Measurements from ENCODE around the gene GAS7.
"Not testable (repeated sequence)": the region's sequence is repeated elsewhere in the genome, so short reads cannot be mapped to it uniquely, and the experiment has no call there.

GAS7 gene

GRCh38 chr17:9932491-9932890, 265.9 kb downstream of the GAS7 start:
- no peak for DNase-seq

- DNase-seq, result no peak
These were observed 267.2 kb downstream of the GAS7 start for GRCh38 chr17:9931144-9931741.

GRCh38 chr17:9929871-9930270, 268.5 kb downstream of the GAS7 start:
- no peak for DNase-seq

- no peak for DNase-seq
These were observed 269.6 kb downstream of the GAS7 start for GRCh38 chr17:9928601-9929333.

GRCh38 chr17:9926150-9926804, 272.1 kb downstream of the GAS7 start:
- no peak for DNase-seq

GRCh38 chr17:9925457-9925856, 272.9 kb downstream of the GAS7 start:
- no peak for DNase-seq

- DNase-seq, result no peak
These were observed 273.6 kb downstream of the GAS7 start for GRCh38 chr17:9924735-9925191.

GRCh38 chr17:9922012-9922848, 276.2 kb downstream of the GAS7 start:
- DNase-seq, result no peak

- not testable (repeated sequence) for DNase-seq
These were observed 277.2 kb downstream of the GAS7 start for GRCh38 chr17:9921216-9921615.

- no peak for DNase-seq
These were observed 279.5 kb downstream of the GAS7 start for GRCh38 chr17:9918804-9919352.

GRCh38 chr17:9918352-9918751, 280.1 kb downstream of the GAS7 start:
- no peak for DNase-seq

- DNase-seq, result no peak
These were observed 280.6 kb downstream of the GAS7 start for GRCh38 chr17:9917801-9918200.

- DNase-seq, result no peak
These were observed 281.3 kb downstream of the GAS7 start for GRCh38 chr17:9917131-9917530.

- no peak for DNase-seq
These were observed 282.3 kb downstream of the GAS7 start for GRCh38 chr17:9916108-9916507.

GRCh38 chr17:9913476-9913875, 284.9 kb downstream of the GAS7 start:
- no peak for DNase-seq

- DNase-seq, result no peak
These were observed 286.0 kb downstream of the GAS7 start for GRCh38 chr17:9912121-9913099.

GRCh38 chr17:9911089-9911488, 287.3 kb downstream of the GAS7 start:
- no peak for DNase-seq

- DNase-seq, result no peak
These were observed 289.8 kb downstream of the GAS7 start for GRCh38 chr17:9908649-9909042.

- no peak for DNase-seq
These were observed 290.3 kb downstream of the GAS7 start for GRCh38 chr17:9907883-9908648.

- peak; percentile 33 for DNase-seq
These were observed 291.3 kb downstream of the GAS7 start for GRCh38 chr17:9907131-9907530.

GRCh38 chr17:9906616-9907015, 291.8 kb downstream of the GAS7 start:
- DNase-seq, result peak; percentile 47

Measured in activated effector memory CD4-positive, alpha-beta T cell treated with anti-CD3 and anti-CD28 coated beads, Interleukin-2, amount 50 U/mL, for 16 hours (primary cell).